ENCODE results near the gene KCNMB3.
"Not testable (repeated sequence)": the region's sequence is repeated elsewhere in the genome, so short reads cannot be mapped to it uniquely, and the experiment has no call there.

The KCNMB3 gene

GRCh38 chr3:179250803-179251476, at the start of gene KCNMB3:
KCNMB3 (minus strand) TSS chr3:179251114; CDS start chr3:179250990, 124 bp downstream.
- DNase-seq (ENCODE audit: low read depth in 2 of 3, low spot score in 2 of 3): no peak

GRCh38 chr3:179299999-179300613, 49.2 kb upstream of the KCNMB3 start:
- no peak for DNase-seq (ENCODE audit: low read depth in 2 of 3, low spot score in 2 of 3)

GRCh38 chr3:179299316-179299715, 48.4 kb upstream of the KCNMB3 start:
- no peak for DNase-seq (ENCODE audit: low read depth in 2 of 3, low spot score in 2 of 3)

- DNase-seq (ENCODE audit: low read depth in 2 of 3, low spot score in 2 of 3): no peak
Measured at GRCh38 chr3:179297971-179298725, 47.2 kb upstream of the KCNMB3 start.

GRCh38 chr3:179292450-179292849, 41.5 kb upstream of the KCNMB3 start:
- no peak for DNase-seq (ENCODE audit: low read depth in 2 of 3, low spot score in 2 of 3)

- no peak for DNase-seq (ENCODE audit: low read depth in 2 of 3, low spot score in 2 of 3)
Measured at GRCh38 chr3:179289295-179289694, 38.4 kb upstream of the KCNMB3 start.

GRCh38 chr3:179288845-179289244, 37.9 kb upstream of the KCNMB3 start:
- no peak for DNase-seq (ENCODE audit: low read depth in 2 of 3, low spot score in 2 of 3)

GRCh38 chr3:179286331-179286730, 35.4 kb upstream of the KCNMB3 start:
- no peak for DNase-seq (ENCODE audit: low read depth in 2 of 3, low spot score in 2 of 3)

- DNase-seq (ENCODE audit: low read depth in 2 of 3, low spot score in 2 of 3): no peak
Measured at GRCh38 chr3:179281825-179282224, 30.9 kb upstream of the KCNMB3 start.

GRCh38 chr3:179279837-179280236, 28.9 kb upstream of the KCNMB3 start:
- DNase-seq (ENCODE audit: low read depth in 2 of 3, low spot score in 2 of 3): no peak

- DNase-seq (ENCODE audit: low read depth in 2 of 3, low spot score in 2 of 3): no peak
Measured at GRCh38 chr3:179278932-179279693, 28.2 kb upstream of the KCNMB3 start.

GRCh38 chr3:179278151-179278550, 27.2 kb upstream of the KCNMB3 start:
- no peak for DNase-seq (ENCODE audit: low read depth in 2 of 3, low spot score in 2 of 3)

- no peak for DNase-seq (ENCODE audit: low read depth in 2 of 3, low spot score in 2 of 3)
Measured at GRCh38 chr3:179276743-179277142, 25.8 kb upstream of the KCNMB3 start.

GRCh38 chr3:179276001-179276400, 25.1 kb upstream of the KCNMB3 start:
- DNase-seq (ENCODE audit: low read depth in 2 of 3, low spot score in 2 of 3): no peak

- not testable (repeated sequence) for DNase-seq (ENCODE audit: low read depth in 2 of 3, low spot score in 2 of 3)
Measured at GRCh38 chr3:179274434-179274833, 23.5 kb upstream of the KCNMB3 start.

GRCh38 chr3:179272385-179272784, 21.5 kb upstream of the KCNMB3 start:
- DNase-seq (ENCODE audit: low read depth in 2 of 3, low spot score in 2 of 3): no peak

GRCh38 chr3:179269152-179269707, 18.3 kb upstream of the KCNMB3 start:
- no peak for DNase-seq (ENCODE audit: low read depth in 2 of 3, low spot score in 2 of 3)

GRCh38 chr3:179268400-179269051, 17.6 kb upstream of the KCNMB3 start:
- no peak for DNase-seq (ENCODE audit: low read depth in 2 of 3, low spot score in 2 of 3)

GRCh38 chr3:179266701-179267211, 15.8 kb upstream of the KCNMB3 start:
- no peak for DNase-seq (ENCODE audit: low read depth in 2 of 3, low spot score in 2 of 3)

- no peak for DNase-seq (ENCODE audit: low read depth in 2 of 3, low spot score in 2 of 3)
Measured at GRCh38 chr3:179265875-179266274, 15.0 kb upstream of the KCNMB3 start.
